K562 (cell line): ENCODE data around the gene WDHD1. TPM values are rescaled to one million over a fixed set of nuclear protein-coding genes. Genes with fewer than 3 reads are reported as not detected.

Experiments used
- HMGN3 ChIP-seq: IDR thresholded peaks from 2 replicates; pipeline ENCODE4 v1.6.1; 2011; ENCODE audit warnings: borderline replicate concordance, low read depth, mild to moderate bottlenecking, mixed read lengths, low read length; ENCODE audit not compliant: insufficient read length; ENCODE audit errors: extremely low read depth
- SAFB2 ChIP-seq: fragments of 200-400 bp; formaldehyde crosslinking; IDR thresholded peaks from 2 replicates; pipeline ENCODE4 v1.6.1; 2018; ENCODE audit warnings: borderline replicate concordance, low read length, low read depth, moderate library complexity; ENCODE audit not compliant: severe bottlenecking
- SNRNP70 ChIP-seq: fragments of 200-400 bp; formaldehyde crosslinking; optimal IDR thresholded peaks from 2 replicates; pipeline ENCODE3; 2017; ENCODE audit warnings: low read depth, low read length
- SOX6 ChIP-seq: fragments of 450-650 bp; IDR thresholded peaks from 2 replicates; pipeline ENCODE4 v1.6.1; 2014; ENCODE audit warnings: mild to moderate bottlenecking
- ZNF24 ChIP-seq: fragments of 450-650 bp; IDR thresholded peaks from 2 replicates; pipeline ENCODE4 v1.6.1; 2016
- polyA plus RNA-seq, 8 experiments: library from polyadenylated mRNA; depleted of rRNA in 4 of 8; stranded (reverse) in 5 of 8; unstranded in 3 of 8; fragments of >200 nt; fragmentation: Nextera tagmentation in 2 of 8; fragmentation: Illumina TruSeq in 1 of 8; extraction: Ambion mirVana in 2 of 8; extraction: Trizol in 1 of 8; gene quantifications; 2 replicates each; pipeline versions ENCODE4 v1.2.1 to v1.2.3, GENCODE V29; 2011 to 2014; ENCODE audit warnings: inconsistent platforms in 1 of 8, missing spikeins in 1 of 8
- total RNA-seq, 7 experiments: library from RNA; depleted of rRNA in 6 of 7; stranded (reverse); fragments of >200 nt in 6 of 7; fragmentation: Illumina TruSeq in 2 of 7; extraction: Trizol in 2 of 7; gene quantifications; 2 replicates each; pipeline versions ENCODE4 v1.2.1 to v1.2.3, GENCODE V29; 2011 to 2021; ENCODE audit warnings: low replicate concordance in 1 of 7
- TF ChIP-seq, protein P1 (sequence below): sonication (generic); formaldehyde crosslinking; IDR thresholded peaks from 2 replicates; pipeline ENCODE4 v1.4.0; 2020; ENCODE audit warnings: mild to moderate bottlenecking, missing genetic modification reagents
- TF ChIP-seq, protein P2 (sequence below): sonication (generic); IDR thresholded peaks from 2 replicates; pipeline ENCODE4 v1.6.1; 2016
- TF ChIP-seq, protein P3 (sequence below): fragments of 250-450 bp; sonication (Bioruptor Pico); IDR thresholded peaks from 2 replicates; pipeline ENCODE4 v1.5.0; 2021; ENCODE audit warnings: mild to moderate bottlenecking, moderate library complexity
- TF ChIP-seq, protein P4 (sequence below): sonication (generic); formaldehyde crosslinking; IDR thresholded peaks from 2 replicates; pipeline ENCODE4 v1.8.1; 2022; ENCODE audit warnings: missing genetic modification reagents
- TF ChIP-seq, protein P5 (sequence below): sonication (generic); formaldehyde crosslinking; IDR thresholded peaks from 2 replicates; pipeline ENCODE4 v1.8.0; 2022; ENCODE audit warnings: mild to moderate bottlenecking, low read depth, missing genetic modification reagents
- TF ChIP-seq, protein P6 (sequence below), 2 experiments: fragments of 450-650 bp; IDR thresholded peaks; 2 replicates each; pipeline ENCODE4 v1.6.1; 2018; ENCODE audit warnings: mild to moderate bottlenecking in 2 of 2, low read depth in 1 of 2; ENCODE audit not compliant: partially characterized antibody in 2 of 2

Gene WDHD1
- total and polyA plus RNA-seq, 9 of the 15 experiments (the other 6 are each of a cell fraction or from before 2014, with no cell fraction given): 11.7 to 39.1 (median 30.0) TPM

DNA sequence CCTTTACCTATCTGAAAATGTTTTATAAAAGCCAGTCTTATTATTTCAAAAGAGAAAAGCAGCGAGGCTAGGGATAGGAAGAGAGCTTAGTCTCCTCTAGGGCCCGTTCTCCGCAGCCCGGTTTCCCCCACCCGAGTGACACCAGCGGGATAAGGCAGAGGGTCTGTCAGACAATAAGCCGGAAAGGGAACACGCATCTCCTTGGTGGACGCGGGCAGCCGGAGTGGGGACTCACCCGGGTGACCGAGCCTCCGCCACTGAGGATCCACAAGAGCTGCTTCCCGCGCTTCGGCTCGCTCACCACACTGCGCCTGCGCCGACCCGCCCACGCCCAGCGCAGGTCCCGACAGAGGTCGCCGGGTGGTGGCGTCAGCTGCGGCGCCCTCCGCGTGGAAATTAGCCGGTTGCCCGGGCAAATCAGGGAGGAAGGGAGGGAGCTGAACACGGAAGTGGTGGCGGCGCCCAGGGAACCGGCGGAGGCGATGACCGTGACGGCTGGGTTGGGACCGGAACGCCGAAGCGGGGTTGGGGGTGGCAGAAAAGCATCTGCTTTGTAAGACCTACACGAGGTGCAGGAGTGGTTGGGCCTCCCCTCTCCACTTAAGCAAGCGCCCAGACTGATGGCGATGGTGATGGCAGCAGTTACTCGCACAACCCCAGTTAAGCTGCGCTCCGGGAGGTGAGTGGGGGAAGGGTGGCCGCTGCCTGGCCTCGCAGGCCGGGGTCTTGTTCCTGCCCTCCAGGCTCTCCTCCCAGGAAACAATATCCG is at the start of gene WDHD1, which contains the start of gene SOCS4 (continued):
- TF ChIP-seq, protein P1, sequence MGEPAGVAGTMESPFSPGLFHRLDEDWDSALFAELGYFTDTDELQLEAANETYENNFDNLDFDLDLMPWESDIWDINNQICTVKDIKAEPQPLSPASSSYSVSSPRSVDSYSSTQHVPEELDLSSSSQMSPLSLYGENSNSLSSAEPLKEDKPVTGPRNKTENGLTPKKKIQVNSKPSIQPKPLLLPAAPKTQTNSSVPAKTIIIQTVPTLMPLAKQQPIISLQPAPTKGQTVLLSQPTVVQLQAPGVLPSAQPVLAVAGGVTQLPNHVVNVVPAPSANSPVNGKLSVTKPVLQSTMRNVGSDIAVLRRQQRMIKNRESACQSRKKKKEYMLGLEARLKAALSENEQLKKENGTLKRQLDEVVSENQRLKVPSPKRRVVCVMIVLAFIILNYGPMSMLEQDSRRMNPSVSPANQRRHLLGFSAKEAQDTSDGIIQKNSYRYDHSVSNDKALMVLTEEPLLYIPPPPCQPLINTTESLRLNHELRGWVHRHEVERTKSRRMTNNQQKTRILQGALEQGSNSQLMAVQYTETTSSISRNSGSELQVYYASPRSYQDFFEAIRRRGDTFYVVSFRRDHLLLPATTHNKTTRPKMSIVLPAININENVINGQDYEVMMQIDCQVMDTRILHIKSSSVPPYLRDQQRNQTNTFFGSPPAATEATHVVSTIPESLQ (CRISPR knock-in tag): no peak
- TF ChIP-seq SOX6: 0 out of 2 replicates have a peak, but pooled peaks have one; percentile 34
- no peak for TF ChIP-seq SAFB2
- TF ChIP-seq, protein P2, sequence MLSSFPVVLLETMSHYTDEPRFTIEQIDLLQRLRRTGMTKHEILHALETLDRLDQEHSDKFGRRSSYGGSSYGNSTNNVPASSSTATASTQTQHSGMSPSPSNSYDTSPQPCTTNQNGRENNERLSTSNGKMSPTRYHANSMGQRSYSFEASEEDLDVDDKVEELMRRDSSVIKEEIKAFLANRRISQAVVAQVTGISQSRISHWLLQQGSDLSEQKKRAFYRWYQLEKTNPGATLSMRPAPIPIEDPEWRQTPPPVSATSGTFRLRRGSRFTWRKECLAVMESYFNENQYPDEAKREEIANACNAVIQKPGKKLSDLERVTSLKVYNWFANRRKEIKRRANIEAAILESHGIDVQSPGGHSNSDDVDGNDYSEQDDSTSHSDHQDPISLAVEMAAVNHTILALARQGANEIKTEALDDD: no peak
- TF ChIP-seq, protein P3, sequence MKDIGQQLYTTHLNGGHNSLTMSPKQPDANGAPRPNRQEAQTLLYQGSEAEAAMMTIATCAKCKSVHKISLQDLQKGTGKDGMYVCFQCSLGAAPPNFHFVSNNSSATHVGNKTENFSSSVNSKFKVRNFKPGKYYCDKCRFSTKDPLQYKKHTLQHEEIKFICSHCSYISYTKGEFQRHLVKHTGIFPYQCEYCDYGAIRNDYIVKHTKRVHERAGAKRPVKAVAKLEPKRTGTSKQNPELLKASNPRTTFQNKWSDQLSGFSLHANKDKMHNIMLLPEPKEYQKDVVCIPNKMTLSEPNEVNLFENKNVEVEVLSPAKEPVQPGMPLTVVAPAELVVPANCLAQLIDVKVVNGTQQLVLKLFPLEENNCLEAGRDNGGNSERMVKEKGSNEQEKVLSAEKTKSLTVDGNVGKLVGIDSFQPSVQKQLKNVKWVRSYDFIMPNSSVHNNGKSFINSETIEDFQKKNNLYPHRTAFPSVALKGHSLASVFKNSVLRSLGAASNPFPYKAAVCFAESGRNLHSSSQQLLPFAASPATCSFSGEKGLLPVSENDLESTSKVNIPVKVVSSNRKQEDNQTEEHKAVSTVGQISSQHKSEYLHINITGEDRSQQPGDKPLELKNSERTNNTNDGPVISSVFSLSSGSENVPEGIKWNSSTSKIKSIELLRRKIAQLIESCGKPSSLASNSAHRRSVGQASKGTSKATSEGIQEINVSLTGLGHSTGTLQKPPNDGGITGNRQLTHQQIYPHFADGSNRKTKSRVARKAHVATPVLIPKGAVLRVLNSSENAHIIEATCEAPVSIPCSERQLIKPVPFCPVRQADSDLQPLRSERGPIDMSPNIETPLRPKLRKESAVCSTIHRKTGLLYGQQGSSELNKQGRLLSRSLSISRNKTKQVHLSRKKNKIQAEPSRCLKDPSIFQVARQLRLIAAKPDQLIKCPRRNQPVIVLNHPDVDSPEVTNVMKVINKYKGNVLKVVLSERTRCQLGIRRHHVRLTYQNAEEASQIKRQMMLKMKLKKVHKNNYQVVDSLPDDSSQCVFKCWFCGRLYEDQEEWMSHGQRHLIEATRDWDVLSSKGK (CRISPR knock-in tag): no peak
- no peak for TF ChIP-seq SNRNP70
- TF ChIP-seq ZNF24: no peak
- TF ChIP-seq, protein P4, sequence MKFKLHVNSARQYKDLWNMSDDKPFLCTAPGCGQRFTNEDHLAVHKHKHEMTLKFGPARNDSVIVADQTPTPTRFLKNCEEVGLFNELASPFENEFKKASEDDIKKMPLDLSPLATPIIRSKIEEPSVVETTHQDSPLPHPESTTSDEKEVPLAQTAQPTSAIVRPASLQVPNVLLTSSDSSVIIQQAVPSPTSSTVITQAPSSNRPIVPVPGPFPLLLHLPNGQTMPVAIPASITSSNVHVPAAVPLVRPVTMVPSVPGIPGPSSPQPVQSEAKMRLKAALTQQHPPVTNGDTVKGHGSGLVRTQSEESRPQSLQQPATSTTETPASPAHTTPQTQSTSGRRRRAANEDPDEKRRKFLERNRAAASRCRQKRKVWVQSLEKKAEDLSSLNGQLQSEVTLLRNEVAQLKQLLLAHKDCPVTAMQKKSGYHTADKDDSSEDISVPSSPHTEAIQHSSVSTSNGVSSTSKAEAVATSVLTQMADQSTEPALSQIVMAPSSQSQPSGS: no peak
- TF ChIP-seq, protein P5, sequence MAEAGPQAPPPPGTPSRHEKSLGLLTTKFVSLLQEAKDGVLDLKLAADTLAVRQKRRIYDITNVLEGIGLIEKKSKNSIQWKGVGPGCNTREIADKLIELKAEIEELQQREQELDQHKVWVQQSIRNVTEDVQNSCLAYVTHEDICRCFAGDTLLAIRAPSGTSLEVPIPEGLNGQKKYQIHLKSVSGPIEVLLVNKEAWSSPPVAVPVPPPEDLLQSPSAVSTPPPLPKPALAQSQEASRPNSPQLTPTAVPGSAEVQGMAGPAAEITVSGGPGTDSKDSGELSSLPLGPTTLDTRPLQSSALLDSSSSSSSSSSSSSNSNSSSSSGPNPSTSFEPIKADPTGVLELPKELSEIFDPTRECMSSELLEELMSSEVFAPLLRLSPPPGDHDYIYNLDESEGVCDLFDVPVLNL (CRISPR knock-in tag): peak; percentile 86; the same call in 1 of the 2 replicates
- TF ChIP-seq HMGN3: no peak
- TF ChIP-seq, protein P6, sequence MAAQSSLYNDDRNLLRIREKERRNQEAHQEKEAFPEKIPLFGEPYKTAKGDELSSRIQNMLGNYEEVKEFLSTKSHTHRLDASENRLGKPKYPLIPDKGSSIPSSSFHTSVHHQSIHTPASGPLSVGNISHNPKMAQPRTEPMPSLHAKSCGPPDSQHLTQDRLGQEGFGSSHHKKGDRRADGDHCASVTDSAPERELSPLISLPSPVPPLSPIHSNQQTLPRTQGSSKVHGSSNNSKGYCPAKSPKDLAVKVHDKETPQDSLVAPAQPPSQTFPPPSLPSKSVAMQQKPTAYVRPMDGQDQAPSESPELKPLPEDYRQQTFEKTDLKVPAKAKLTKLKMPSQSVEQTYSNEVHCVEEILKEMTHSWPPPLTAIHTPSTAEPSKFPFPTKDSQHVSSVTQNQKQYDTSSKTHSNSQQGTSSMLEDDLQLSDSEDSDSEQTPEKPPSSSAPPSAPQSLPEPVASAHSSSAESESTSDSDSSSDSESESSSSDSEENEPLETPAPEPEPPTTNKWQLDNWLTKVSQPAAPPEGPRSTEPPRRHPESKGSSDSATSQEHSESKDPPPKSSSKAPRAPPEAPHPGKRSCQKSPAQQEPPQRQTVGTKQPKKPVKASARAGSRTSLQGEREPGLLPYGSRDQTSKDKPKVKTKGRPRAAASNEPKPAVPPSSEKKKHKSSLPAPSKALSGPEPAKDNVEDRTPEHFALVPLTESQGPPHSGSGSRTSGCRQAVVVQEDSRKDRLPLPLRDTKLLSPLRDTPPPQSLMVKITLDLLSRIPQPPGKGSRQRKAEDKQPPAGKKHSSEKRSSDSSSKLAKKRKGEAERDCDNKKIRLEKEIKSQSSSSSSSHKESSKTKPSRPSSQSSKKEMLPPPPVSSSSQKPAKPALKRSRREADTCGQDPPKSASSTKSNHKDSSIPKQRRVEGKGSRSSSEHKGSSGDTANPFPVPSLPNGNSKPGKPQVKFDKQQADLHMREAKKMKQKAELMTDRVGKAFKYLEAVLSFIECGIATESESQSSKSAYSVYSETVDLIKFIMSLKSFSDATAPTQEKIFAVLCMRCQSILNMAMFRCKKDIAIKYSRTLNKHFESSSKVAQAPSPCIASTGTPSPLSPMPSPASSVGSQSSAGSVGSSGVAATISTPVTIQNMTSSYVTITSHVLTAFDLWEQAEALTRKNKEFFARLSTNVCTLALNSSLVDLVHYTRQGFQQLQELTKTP (IDR thresholded peaks at IDR 0.05; ENCODE audit: low read depth in 1 of 2, partially characterized antibody in 2 of 2): no peak
